Activated CD4-positive, alpha-beta T cell treated with anti-CD3 and anti-CD28 coated beads for 1 hour (primary cell): ENCODE data around the gene C22orf15.
"Not testable (repeated sequence)": the region's sequence is repeated elsewhere in the genome, so short reads cannot be mapped to it uniquely, and the experiment has no call there.

ENCODE experiments used
- DNase-seq: peaks from one replicate; pipeline ENCODE4 v3.0.0-alpha.2; 2020

C22orf15 gene, protein sequence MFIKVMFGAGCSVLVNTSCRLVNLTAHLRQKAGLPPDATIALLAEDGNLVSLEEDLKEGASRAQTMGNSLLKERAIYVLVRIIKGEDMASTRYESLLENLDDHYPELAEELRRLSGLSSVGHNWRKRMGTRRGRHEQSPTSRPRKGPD

DNA sequence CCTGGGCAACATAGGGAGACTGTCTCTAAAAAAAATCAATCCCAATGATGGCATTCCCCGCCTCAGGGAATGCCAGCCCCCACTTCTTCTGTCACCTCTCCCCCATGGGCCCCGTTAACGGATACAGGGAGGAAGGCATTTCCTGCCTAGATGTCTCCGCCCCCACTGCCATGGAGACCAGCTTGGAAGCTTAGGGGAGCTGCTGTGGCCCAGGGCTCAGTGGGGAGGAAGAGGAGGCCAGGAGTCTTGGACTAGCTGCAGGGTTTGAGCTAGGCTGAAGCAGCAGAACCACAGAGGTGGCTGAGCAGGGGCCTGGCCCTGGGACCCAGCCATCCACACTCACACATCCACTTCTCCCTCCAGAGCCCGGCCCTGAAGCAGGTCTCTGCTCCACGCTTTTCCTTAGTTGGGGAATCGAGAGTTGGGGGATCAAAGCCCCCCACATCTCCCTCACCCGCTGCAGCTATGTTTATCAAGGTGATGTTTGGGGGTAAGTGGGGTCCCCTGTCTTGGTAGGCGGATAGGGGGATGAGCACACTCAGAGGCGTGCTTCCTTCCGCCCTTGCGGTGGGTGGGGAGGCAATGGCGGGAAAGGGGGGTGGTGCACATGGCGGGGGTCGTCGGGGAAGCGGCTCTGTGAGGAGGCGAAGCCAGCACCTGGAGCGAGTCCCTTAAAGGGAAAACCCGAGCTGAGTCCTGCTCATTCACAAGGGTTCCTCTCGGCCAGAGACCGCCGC is at the start of gene C22orf15:
TSS of gene C22orf15 (plus strand) at position 149 of the 737 bp plus-strand sequence. CDS start at position 466, 317 bp downstream.
- no peak for DNase-seq

DNA sequence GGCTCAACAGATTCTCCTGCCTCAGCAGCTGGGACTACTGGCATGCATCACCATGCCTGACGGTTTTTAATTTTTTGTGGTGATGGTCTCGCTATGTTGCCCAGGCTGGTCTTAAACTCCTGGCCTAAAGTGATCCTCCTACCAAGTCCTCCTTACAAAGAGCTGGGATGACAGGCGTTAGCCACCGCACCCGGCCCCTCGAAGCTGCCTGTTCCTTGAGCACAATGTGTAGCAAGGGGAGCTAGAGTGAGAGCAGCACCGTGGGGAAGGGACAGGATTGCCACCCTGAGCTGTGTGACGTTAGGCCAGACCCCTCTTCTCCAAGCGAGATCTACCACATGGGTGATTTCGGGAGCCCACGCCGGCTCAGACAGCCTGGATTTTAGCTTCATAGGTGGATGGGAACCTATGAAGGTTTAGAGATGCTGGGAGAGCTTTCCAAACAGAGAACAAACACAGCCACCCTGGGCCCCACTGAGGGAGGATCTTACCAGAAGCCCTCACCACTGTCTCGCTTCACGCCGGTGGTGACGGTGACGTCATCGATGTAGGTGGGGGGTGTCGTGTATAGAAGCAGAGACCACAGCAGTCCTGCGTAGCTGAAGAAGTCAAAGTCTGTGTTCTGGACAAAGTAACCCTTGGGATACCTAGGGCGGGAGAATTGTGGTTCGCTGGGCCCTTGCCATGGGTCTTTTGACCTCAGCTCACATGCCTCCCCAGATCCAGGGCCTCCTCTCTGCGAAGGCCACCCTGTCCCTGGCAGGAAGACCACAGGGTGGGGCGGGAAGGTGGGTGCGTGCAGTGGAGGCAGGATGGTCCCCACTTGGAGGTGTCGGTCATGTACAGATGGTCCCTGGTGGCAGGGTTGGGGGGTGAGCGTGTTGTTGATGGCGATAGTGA is 48.8 kb upstream of the C22orf15 start:
- DNase-seq, result no peak

DNA sequence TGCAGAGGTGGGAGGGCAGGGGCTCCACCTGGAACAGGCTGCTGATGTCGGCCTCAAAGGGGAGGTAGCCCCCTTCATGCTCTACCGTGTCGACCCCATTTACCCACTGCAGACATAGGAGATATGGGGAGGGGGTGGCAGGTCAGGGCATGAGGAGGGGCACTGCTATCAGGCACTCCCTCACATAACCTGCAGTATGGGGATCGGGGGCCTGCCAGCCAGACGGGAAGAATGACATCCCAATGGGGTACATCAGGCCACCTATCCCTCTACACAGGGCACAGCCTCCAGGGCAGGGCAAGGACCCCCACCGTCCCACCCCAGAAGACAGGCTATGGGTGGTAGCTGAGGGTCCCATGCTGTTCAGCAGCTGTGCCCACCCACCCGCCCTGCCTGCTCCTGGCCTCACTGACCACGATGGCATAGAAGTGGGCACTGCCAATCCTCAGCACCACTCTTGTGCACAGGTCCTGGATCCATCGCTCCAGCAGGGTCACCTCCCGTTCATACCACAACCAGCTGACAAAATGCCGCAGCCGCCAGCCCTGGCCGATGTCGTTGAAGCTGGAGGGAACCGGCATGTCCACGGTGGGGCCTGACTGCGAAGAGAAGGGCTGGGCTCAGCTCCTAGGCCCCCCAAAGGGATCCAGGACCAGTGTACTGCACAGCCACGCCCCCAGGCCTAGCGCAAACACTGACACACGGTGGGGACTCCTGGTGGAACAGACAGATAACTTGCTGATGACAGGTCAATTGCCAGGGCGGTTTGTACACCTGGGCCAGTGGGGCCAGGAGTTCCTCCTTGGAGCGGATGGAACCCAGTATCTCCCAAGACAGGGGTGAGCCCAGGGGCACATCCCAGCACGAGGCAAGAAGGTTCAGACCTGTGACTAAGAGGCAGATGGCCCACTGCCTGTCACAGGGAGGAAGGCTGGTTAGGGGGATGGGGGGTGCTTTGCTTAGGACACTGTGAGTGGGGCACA is 47.9 kb upstream of the C22orf15 start:
- no peak for DNase-seq

DNA sequence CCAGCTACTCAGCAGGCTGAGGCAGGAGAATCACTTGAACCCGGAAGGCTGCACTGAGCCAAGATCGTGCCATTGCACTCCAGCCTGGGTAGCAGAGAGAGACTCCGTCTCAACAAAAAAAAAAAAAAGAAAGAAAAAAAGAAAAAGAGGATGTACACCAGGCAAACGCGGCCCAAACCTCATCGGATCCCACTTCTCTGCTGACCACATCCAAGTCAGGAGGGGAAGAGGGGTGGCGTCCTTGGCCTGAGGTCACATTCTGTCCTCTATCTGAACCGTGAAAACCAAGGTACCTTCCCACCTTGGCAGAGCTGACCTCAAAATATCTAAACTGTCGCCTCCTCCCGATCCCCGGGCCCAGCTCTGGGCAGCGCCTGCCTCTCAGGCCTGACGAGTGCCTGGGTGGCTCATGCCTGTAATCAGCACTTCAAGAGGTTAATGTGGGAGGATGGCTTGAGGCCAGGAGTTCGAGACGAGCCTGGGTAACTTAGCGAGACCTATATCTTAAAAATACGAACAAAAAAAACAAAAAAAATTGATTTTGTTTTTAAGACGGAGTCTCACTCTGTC is 46.9 kb upstream of the C22orf15 start:
- no peak for DNase-seq

DNA sequence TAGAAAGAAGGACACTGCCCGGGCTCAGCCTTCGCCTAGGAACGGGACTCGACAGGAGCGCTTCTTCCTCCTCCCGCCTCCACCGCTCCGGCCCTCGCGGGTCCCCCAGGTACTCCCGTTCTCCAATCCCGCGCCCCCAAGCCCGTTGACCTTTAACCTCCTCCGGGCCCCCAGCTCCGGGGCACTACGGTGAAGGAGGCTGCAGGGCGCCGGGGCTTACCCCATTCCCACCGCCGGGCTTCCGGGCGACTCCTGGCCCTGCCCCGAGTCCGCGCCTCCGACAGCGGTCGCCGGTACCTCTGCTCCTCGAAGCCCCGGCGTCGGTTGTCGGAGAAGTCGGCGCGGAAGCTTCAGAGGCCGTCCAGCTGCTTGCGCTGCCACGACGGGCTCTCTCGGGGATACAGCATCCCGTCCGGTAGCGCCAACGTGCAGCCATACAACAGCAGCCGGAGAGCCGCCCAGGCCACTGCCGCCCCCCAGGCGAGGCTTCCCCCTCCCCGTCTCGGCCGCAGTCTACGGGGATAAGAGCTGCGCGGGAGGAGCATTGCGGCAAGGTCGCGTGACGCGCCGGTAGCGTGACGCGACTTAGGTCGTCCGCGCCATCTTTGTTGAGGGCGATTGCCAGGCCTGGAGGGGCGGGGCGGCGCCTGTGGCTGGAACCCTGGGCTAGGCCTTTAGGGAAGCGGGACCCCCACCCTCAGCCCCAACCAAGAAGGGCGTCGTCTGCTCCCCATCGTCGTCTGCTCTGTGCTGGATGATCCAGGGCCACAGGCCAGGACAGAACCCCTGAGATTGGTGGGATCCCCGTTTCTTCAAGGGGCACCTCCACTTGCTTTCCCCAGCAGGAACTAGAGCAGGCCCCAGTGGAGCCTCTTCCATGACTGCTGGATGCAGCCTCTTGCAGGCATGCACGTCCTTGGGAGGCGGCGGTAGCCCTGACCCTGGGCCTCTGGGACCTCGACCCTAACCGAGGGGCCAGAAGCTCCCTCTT is 45.7 kb upstream of the C22orf15 start:
- peak; percentile 74 for DNase-seq

DNA sequence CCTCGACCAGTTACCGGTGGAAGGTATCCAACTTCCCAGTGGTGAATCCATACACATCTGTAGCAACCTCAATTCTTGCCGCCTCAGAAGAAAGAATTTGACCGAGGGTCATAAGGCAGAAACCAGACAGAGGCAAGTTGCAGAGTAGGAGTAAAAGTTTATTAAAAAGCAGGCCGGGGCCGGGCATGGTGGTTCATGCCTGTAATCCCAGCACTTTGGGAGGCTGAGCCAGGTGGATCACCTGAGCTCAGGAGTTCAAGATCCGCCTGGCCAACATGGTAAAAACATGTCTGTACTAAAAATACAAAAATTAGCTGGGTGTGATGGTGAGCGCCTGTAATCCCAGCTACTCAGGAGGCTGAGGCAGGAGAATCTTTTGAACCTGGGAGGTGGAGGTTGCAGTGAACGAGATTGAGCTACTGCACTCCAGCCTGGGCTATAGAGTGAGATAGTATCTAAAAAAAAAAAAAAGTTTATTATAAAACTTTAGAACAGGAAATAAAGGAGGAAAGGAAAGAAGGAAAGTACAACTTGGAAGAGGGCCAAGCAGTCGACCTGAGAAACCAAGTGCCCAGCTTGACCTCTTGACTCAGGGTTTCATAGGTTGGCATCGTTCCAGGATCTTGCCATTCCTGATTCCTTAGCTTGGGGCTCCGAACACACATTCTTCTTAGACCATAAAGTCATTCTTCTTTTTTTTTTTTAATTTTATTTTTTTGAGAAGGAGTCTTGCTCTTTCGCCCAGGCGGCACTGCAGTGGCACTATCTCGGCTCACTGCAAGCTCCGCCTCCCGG is 44.2 kb upstream of the C22orf15 start:
- DNase-seq, result no peak

DNA sequence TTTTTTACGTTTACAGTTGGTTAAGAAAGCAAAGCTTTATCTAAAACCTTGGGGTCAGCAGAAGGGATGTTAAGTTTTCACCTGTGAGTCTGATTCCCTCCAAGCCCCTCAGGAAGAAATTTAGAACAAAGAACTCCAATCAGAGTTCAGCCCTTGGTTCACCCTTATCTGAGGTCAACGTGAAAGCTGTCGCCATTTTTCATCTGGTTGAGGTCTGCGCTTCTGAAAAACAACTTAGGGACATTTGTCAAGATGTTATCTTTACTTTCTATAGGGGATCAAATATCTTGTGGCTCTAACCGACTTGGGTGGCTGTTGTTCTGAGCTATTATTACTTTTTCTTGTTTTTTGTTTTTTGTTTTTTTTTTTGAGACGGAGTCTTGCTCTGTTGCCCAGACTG is 41.9 kb upstream of the C22orf15 start:
- DNase-seq, result no peak

DNA sequence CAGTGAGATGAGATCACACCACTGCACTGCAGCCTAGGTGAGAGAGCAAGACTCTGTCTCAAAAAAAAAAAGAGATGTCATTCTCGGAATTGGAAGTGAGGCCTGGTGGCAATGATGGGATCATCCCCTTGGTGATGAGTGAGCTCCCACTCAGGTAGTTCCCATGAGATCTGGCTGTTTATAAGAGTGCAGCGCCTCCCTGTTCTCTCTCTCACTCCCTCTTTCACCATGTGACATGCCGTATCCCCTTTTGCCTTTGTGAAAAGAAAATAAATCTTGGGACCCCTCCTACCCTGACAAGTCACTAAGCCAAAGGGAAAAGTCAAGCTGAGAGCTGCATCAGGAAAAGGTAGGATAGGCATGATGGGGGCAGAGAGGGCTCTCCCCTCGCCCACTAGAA is 40.6 kb upstream of the C22orf15 start:
- DNase-seq, result no peak

DNA sequence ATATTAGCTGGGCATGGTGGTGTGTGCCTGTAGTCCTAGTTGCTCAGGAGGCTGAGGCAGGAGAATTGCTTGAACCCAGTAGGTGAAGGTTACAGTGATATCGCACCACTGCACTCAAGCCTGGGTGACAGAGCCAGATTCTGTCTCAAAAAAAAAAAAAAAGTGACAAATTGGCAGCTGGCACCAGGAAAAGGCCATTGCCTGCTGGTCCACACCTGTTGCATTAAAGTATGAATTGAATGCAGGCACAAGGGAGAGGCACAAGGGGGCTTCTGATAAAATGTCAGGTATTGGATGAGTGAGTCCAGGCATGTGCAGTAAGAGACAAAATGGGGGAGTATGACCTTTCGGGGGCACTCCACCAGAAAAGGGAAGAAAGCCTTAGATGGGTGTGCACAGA is 40.1 kb upstream of the C22orf15 start:
- no peak for DNase-seq

DNA sequence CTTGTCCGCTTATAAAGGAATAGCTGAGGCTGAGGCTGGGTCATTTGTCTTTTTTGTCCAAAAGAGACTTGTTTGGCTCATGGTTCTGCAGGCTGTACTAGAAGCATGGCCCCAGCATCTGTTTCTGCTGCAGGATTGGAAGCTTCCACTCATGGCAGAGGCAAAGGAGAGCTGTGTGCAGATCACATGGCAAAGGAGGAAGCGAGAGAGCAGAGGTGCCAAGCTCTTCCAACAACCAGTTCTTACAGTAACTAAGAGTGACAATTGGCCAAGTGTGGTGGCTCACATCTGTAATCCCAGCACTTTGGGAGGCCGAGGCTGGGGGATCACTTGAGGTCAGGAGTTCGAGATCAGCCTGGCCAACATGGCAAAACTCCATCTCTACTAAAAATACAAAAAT is 34.7 kb upstream of the C22orf15 start:
- not testable (repeated sequence) for DNase-seq

DNA sequence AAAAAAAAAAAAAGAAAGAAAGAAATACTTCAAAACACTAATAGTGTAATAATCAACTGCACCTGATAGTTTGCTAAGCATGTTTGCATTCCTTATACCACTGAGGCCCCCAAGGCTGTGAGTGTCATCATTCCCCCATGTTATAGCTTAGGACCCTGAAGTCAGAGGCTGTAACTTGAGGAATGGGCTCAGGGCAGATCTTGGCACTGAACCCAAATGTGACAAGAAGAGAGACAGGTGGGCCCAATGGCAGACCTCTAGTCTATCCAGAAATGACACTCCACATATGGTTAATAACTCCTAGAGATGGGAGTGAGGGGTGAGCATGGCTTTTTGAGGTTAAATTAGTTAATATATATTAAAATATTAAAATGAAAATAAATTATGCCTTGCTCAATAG is 25.1 kb upstream of the C22orf15 start:
- no peak for DNase-seq

DNA sequence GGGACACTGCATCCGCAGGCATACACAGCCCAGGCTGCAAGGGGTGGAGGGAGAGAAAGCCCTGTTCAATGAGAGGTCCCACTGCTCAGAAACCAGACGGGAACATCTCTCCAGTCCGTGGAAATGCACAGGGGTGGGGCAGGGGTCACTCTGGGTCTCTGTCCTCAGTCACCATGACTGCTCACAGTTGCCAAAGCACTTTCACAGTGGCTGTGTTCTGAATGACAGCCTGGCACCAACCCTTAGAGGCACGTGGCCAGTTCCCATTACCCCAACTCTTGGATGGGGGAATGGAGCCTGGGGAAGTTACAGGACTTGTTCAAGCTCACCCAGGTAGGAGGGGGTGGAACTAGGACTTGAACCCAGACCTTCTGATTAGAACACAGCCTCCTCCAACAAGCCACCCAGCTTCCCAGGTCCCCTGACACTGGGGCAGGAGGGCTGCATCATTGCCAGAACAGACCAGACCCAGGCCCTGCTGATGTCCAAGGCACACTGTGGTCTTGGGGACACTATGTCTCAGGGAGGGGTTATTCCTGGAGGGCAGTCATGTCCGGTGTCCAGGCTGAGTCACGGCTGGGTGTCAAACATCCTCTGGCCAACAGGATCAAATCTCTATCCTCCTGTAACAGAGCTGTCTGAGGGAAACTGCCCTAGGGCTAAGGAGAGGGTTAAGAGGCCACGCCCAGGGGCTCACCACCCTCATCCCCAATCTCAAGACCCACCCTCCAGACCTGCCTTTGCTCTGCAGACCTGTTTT is 20.1 kb upstream of the C22orf15 start:
- DNase-seq, result no peak

DNA sequence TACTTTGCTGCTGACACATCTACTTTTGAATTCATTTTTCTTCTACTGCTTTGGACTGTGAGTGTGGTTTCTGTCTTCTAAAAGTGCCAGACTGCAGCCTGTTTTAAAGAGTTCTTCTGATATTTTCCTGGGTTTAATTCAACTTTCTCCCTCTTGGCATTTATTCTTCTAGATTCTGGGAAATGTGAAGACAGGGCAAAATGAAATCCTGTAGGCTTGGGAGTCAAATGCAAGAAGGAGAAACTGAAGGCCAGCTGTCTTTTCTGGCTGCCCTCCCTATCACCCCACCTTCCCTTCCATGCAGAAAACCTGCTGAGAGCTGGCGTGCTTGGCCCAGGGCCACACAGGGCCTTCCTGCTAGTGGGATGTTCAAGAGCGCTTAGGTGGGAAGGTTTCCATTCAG is 19.5 kb upstream of the C22orf15 start:
- DNase-seq, result no peak

DNA sequence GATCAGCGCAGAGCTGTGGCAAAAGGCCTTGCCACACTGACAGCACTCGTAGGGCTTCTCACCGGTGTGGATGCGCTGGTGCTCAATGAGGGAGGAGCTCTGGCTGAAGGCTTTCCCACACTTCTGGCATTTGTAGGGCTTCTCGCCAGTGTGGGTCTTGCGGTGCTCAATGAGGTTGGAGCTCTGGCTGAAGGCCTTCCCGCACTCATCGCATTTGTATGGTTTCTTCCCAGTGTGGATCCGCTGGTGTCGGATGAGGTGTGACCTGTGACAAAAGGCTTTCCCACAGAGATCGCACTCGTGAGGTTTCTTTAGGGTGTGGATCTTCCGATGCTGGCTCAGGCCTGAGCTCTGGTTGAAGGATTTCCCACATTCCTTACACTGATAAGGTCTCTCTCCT is 18.8 kb upstream of the C22orf15 start:
- DNase-seq, result no peak

DNA sequence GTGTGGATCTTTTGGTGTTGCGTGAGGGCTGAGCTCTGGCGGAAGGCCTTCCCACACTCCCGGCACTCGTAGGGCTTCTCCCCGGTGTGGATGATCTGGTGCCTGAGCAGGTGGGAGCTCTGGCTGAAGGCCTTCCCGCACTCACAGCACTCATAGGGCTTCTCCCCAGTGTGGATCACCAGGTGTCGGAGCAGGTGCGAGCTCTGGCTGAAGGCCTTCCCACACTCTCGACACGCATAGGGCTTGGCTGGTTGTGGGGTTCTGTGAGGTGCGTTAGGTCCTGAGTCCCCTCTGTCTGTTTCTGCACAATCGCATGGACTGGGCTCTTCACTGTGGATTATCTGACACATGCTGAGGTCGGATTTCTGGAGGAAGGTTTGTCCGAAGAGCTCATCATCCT is 18.3 kb upstream of the C22orf15 start:
- DNase-seq, result no peak

DNA sequence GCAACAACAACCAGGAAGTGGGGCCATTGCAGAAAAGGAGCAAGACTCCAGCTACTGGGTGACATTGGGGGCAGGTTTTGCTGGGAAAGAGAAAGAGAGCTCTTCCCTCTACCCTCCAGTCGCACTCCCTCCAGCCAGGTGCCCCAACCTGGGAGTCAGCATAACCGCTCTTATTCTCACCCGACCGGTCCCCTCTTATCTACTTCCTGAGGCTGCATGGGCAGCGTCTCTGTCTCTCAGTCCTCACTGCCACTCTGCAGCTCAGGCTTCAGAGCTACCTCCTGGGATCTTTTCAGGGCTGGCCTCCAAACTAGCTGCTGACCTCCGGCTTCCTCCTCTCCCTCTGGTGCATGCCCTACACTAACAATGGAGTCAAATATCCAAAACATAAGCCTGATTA is 17.0 kb upstream of the C22orf15 start:
- no peak for DNase-seq

DNA sequence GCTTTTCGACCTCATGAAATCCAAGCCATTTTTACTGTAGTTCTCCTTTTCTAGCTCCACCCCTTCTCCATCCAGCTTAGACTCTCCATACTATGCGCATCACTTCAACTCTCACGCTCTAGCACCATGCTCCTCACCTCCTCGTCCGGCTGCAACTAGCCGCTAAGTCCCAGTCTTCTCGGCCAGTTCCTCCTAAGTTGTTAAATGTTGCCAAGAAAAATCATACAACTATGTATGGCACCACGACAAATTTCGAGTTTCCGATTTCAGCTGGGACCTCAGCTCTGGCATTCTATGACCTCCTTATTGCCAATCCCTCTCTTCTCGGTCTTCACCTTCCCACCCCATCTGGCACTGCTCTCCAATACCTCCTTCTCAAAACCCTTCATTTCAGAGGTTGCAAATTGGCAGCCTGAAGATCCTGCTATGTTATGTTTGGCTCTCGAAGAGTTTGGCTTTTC is 12.9 kb upstream of the C22orf15 start:
- no peak for DNase-seq

DNA sequence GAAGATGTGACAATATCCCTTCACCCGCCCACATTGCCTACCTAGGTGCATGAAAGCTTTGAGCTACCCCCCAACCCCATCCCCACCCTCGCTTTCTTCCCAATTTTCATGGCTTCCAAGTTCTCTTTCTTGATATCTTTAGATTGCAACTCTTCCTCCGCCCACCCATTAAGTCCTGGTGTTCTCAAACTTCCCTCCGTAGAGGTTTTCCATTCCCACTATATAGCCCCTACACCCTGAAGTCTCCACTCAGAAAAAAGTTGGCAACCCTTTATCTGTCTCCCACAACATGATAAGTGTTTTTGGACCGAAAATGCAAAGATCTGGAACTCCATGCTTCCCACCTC is 12.4 kb upstream of the C22orf15 start:
- DNase-seq, result no peak

DNA sequence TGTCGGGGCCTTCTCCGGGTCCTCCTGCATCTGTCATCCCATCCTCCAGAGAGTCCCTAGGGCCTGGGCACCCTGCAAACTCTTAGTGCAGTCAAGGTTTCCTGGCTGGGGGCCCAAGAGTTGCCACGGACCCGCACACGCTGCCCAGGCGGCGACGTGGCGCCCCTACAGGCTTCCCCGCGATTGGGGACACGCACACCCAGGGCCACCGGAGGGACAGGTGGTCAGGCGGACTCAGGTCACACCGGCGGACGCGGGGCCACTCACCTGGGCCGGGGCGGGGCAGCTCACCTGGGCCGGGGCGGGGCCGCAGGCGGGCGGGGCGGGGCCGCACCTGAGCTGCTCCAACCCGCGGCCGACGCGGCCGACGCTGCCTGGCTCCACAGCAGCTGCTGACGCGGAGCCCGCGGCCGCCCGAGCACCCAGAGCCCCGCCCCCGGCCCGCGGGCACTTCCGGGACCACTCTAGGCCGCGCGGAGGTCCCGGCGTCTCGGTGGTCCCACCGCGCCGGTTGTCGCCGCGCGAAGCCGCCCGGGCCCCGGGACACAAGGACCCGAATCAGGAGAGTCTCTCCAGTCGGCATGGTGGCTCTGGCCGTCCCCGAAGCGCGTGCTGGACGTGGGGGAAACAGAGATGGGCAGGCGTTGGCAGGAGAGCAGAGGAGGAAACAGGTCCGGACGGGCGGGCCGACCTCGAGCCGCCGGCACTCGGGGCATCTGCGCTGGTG is 11.9 kb upstream of the C22orf15 start, which contains the start of gene ZNF70:
TSS of gene ZNF70 (minus strand) at position 399 of the 727 bp plus-strand sequence. CDS start 5,972 bp downstream, outside the sequence.
- peak; percentile 77 for DNase-seq
